Endothelial cell of umbilical vein (primary cell): ENCODE results near the gene HK3. TPM values are rescaled to one million over a fixed set of nuclear protein-coding genes. Genes with fewer than 3 reads are reported as not detected.

Experiments used
- BruUV-seq: library from RNA; stranded (reverse); fragments of 400-500 nt; replicated peaks from 2 replicates; lab custom pipeline; 2021; lab: Mats Ljungman, UMichigan
- CTCF ChIA-PET: fragments of 300-600, 350-600 bp; sonication (Branson Sonifier 250); formaldehyde crosslinking; loops from one replicate; lab custom pipeline; 2021; ENCODE audit warnings: antibody characterized with exemption, inconsistent platforms; lab: Charles Lee
- POLR2A ChIA-PET: fragments of 300-600, 350-600 bp; sonication (Branson Sonifier 250); formaldehyde crosslinking; loops from one replicate; lab custom pipeline; 2021; ENCODE audit warnings: antibody characterized with exemption, inconsistent platforms; lab: Charles Lee
- DNase-seq: peaks from one replicate; pipeline ENCODE4 v3.0.0-alpha.2; 2011; ENCODE audit warnings: low read depth, low spot score
- FAIRE-seq: peaks from 2 replicates; lab custom pipeline; 2011; peaks lifted over from hg19 to GRCh38; lab: Jason Lieb, UNC
- H2AFZ ChIP-seq: 2 replicates; pipeline ENCODE4 v1.6.0; 2012; ENCODE audit warnings: low read depth, low read length, control low read depth, inconsistent platforms
- H3K27ac ChIP-seq: 2 replicates; pipeline ENCODE4 v1.5.1; 2011; ENCODE audit warnings: low read depth, mild to moderate bottlenecking, control low read depth, low read length, moderate library complexity; ENCODE audit not compliant: insufficient read depth
- H3K27me3 ChIP-seq, 2 experiments: 2 replicates each; pipeline versions ENCODE4 v1.6.0 to v1.6.1; 2011; ENCODE audit warnings: low read length in 2 of 2, mixed read lengths in 1 of 2; ENCODE audit not compliant: control insufficient read depth in 2 of 2, insufficient read depth in 2 of 2
- H3K36me3 ChIP-seq, 2 experiments: 2 replicates in 1 of 2; 3 replicates in 1 of 2; pipeline ENCODE4 v1.5.1; 2011; ENCODE audit warnings: low read length in 2 of 2, mild to moderate bottlenecking in 1 of 2, moderate library complexity in 1 of 2; ENCODE audit not compliant: control insufficient read depth in 2 of 2, insufficient read depth in 2 of 2; ENCODE audit errors: extremely low read depth in 1 of 2
- H3K4me1 ChIP-seq: 3 replicates; pipeline ENCODE4 v1.5.1; 2011; ENCODE audit warnings: mild to moderate bottlenecking, low read length; ENCODE audit not compliant: control insufficient read depth, insufficient read depth; ENCODE audit errors: extremely low read depth
- H3K4me2 ChIP-seq: 2 replicates; pipeline ENCODE4 v1.6.1; 2011; ENCODE audit warnings: low read length, control low read depth, mixed read lengths; ENCODE audit not compliant: insufficient read depth
- H3K4me3 ChIP-seq, 3 experiments: fragments of 200-600 bp in 1 of 3; sonication (generic), shearing (Covaris generic) in 1 of 3; replicated peaks in 1 of 3; 2 replicates each; pipeline ENCODE4 v1.5.1; 2011 to 2016; ENCODE audit warnings: control low read depth in 3 of 3, low read length in 3 of 3, mild to moderate bottlenecking in 2 of 3, inconsistent platforms in 1 of 3, low read depth in 1 of 3, moderate library complexity in 1 of 3; ENCODE audit not compliant: insufficient read depth in 1 of 3
- H3K79me2 ChIP-seq: 2 replicates; pipeline ENCODE4 v1.6.0; 2012; ENCODE audit warnings: low read length, inconsistent platforms; ENCODE audit not compliant: control insufficient read depth, insufficient read depth
- H3K9ac ChIP-seq: replicated peaks from 2 replicates; pipeline ENCODE3; 2011; ENCODE audit warnings: low read length, control low read depth; ENCODE audit not compliant: insufficient read depth; ENCODE audit errors: extremely low read depth
- H3K9me1 ChIP-seq: replicated peaks from 3 replicates; pipeline ENCODE4 v1.6.0; 2011; ENCODE audit warnings: mild to moderate bottlenecking, low read length; ENCODE audit not compliant: control insufficient read depth, insufficient read depth; ENCODE audit errors: extremely low read depth
- H3K9me3 ChIP-seq: replicated peaks from 2 replicates; pipeline ENCODE4 v1.5.1; 2012; ENCODE audit warnings: low read length, inconsistent platforms; ENCODE audit not compliant: control insufficient read depth, insufficient read depth
- H4K20me1 ChIP-seq: replicated peaks from 2 replicates; pipeline ENCODE3; 2011; ENCODE audit warnings: mild to moderate bottlenecking, low read length; ENCODE audit not compliant: control insufficient read depth, insufficient read depth; ENCODE audit errors: extremely low read depth
- CTCF ChIP-seq, 2 donors: IDR thresholded peaks; 1 replicate in 1 of 2; 2 replicates in 1 of 2; pipeline ENCODE4 v1.5.1; 2011; ENCODE audit warnings: low read length in 2 of 2, mild to moderate bottlenecking in 2 of 2, moderate library complexity in 2 of 2, control low read depth in 1 of 2, inconsistent platforms in 1 of 2, low read depth in 1 of 2; ENCODE audit not compliant: insufficient read depth in 1 of 2; ENCODE audit errors: extremely low read depth in 1 of 2
- EZH2 ChIP-seq: IDR thresholded peaks from 2 replicates; pipeline ENCODE4 v1.6.1; 2012; ENCODE audit warnings: borderline replicate concordance, low read depth, mild to moderate bottlenecking, moderate library complexity, low read length, inconsistent platforms; ENCODE audit not compliant: severe bottlenecking
- FOS ChIP-seq: IDR thresholded peaks from 2 replicates; pipeline ENCODE4 v1.6.1; 2011; ENCODE audit warnings: mild to moderate bottlenecking, low read length, moderate library complexity, borderline replicate concordance; ENCODE audit not compliant: insufficient read depth
- GATA2 ChIP-seq: IDR thresholded peaks from 2 replicates; pipeline ENCODE4 v1.7.0; 2011; ENCODE audit warnings: low read depth, mild to moderate bottlenecking, moderate library complexity, mixed read lengths, low read length; ENCODE audit not compliant: insufficient read length, insufficient read depth
- JUN ChIP-seq: IDR thresholded peaks from 2 replicates; pipeline ENCODE4 v1.6.1; 2011; ENCODE audit warnings: borderline replicate concordance, low read depth; ENCODE audit not compliant: insufficient read length, insufficient read depth
- MAX ChIP-seq: IDR thresholded peaks from 2 replicates; pipeline ENCODE4 v1.6.1; 2011; ENCODE audit not compliant: insufficient read depth, insufficient read length
- MYC ChIP-seq: IDR thresholded peaks from one replicate; pipeline ENCODE4 v1.6.1; 2011; ENCODE audit warnings: mild to moderate bottlenecking, low read depth, low read length
- POLR2A ChIP-seq: IDR thresholded peaks from 2 replicates; pipeline ENCODE4 v1.6.1; 2012; ENCODE audit warnings: low read depth, mild to moderate bottlenecking, control low read depth, low read length
- POLR2AphosphoS5 ChIP-seq: IDR thresholded peaks from 2 replicates; pipeline ENCODE4 v1.6.1; 2012; ENCODE audit warnings: low read depth, mild to moderate bottlenecking, control low read depth, low read length, moderate library complexity; ENCODE audit not compliant: insufficient read depth
- dilution Hi-C: fragments of 300-500 bp; cut with MboI; formaldehyde crosslinking; loops from one replicate; pipeline ENCODE4 v1.15.0; 2019; ENCODE audit warnings: low sequenced_read_pairs; ENCODE audit not compliant: extremely low pct_ligation_motif_present
- intact Hi-C: fragments of 100-400 bp; cut with micrococcal nuclease; formaldehyde crosslinking; loops from one replicate; pipeline ENCODE4 v1.10.0; 2022
- polyA plus RNA-seq, 4 experiments: library from polyadenylated mRNA; depleted of rRNA in 3 of 4; stranded (reverse) in 3 of 4; unstranded in 1 of 4; fragments of >200 nt; gene quantifications; 2 replicates each; pipeline versions ENCODE4 v1.2.1 to v1.2.3, GENCODE V29; 2011 to 2012; ENCODE audit warnings: missing spikeins in 1 of 4
- total RNA-seq: library from RNA; stranded (reverse); gene quantifications from 2 replicates; pipeline ENCODE4 v1.2.3, GENCODE V29; 2021

HK3 gene
- total and polyA plus RNA-seq, 2 donors (not counting 3 experiments of a cell fraction or from before 2014, with no cell fraction given): not detected

GRCh38 chr5:176875783-176876505 lies 23.2 kb downstream of the HK3 start:
- FAIRE-seq: no peak
- H3K36me3 ChIP-seq: no peaks in the 10 kb centered on the region
- H3K9me1 ChIP-seq: no peaks in the 10 kb centered on the region
- H3K79me2 ChIP-seq: no peaks in the 10 kb centered on the region
- H3K4me2 ChIP-seq: no peak overlapping the region
- no peak overlapping the region for H3K9ac ChIP-seq
- H4K20me1 ChIP-seq: no peaks in the 10 kb centered on the region
- no peak overlapping the region for H2AFZ ChIP-seq
- dilution Hi-C loops (no loop called here), intact Hi-C loops (no loop called here)
- BruUV-seq: no TSS peak
- ChIA-PET CTCF (interaction anchor here (3.5 kb wide), 1 partner anchor 215 kb away, joined by 12 read pairs; no protein-coding TSS in a partner anchor), POLR2A (no interaction called here)
- no peaks in the 10 kb centered on the region for H3K4me1 ChIP-seq
- DNase-seq: no peak
- H3K27me3 ChIP-seq: no peaks in the 10 kb centered on the region
- no peak overlapping the region for H3K4me3 ChIP-seq
- no peaks in the 10 kb centered on the region for H3K9me3 ChIP-seq
- TF ChIP-seq JUN (no peak), POLR2AphosphoS5 (no peak)
- H3K27ac ChIP-seq: no peak overlapping the region

GRCh38 chr5:176875014-176875550 lies 24.1 kb downstream of the HK3 start:
- Histone ChIP-seq H3K4me2 (no peak overlapping the region), H4K20me1 (no peaks in the 10 kb centered on the region), H3K4me1 (no peaks in the 10 kb centered on the region), H2AFZ (no peak overlapping the region), H3K27me3 (no peaks in the 10 kb centered on the region), H3K4me3 (no peak overlapping the region), H3K27ac (no peak overlapping the region), H3K36me3 (no peaks in the 10 kb centered on the region), H3K9me1 (no peaks in the 10 kb centered on the region), H3K9ac (no peak overlapping the region), H3K9me3 (no peaks in the 10 kb centered on the region), H3K79me2 (no peaks in the 10 kb centered on the region)
- TF ChIP-seq POLR2AphosphoS5: no peak
- no peak for TF ChIP-seq MYC
- TF ChIP-seq CTCF (IDR thresholded peaks at IDR 0.05; ENCODE audit: extremely low read depth in 1 of 2, insufficient read depth in 1 of 2, low read depth in 1 of 2, low read length in 2 of 2): no peak
- TF ChIP-seq MAX: no peak
- no peak for TF ChIP-seq JUN
- no peak for TF ChIP-seq FOS
- no peak for TF ChIP-seq POLR2A
- no peak for TF ChIP-seq GATA2
- TF ChIP-seq EZH2: no peak
- ChIA-PET POLR2A (no interaction called here), CTCF (interaction anchor here (3.5 kb wide), 1 partner anchor 214 kb away, joined by 12 read pairs; no protein-coding TSS in a partner anchor)
- dilution Hi-C loops (no loop called here), intact Hi-C loops (no loop called here)
- no peak for DNase-seq
- no peak for FAIRE-seq
- no TSS peak for BruUV-seq
